ENCODE data around the gene ERICH2. TPM values are rescaled to one million over a fixed set of nuclear protein-coding genes. Genes with fewer than 3 reads are reported as not detected.

Gene ERICH2
- total and polyA plus RNA-seq, 2 of the 13 experiments (the other 11 are each of a cell fraction or from before 2014, with no cell fraction given): not detected

- TF ChIP-seq ZXDC (CRISPR knock-in tag; IDR thresholded peaks at IDR 0.05) (no peak), ISL2 (CRISPR knock-in tag; IDR thresholded peaks at IDR 0.05) (peak; percentile 67), POLR2A (IDR thresholded peaks at IDR 0.05; ENCODE audit: insufficient read depth in 1 of 2, low read depth in 2 of 2, low read length in 2 of 2) (no peak), PAWR (CRISPR knock-in tag; IDR thresholded peaks at IDR 0.05; ENCODE audit: borderline replicate concordance) (no peak), ZNF784 (CRISPR knock-in tag; IDR thresholded peaks at IDR 0.05; ENCODE audit: borderline replicate concordance) (no peak), ZNF282 (IDR thresholded peaks at IDR 0.05; ENCODE audit: partially characterized antibody) (no peak), ZNF766 (CRISPR knock-in tag; IDR thresholded peaks at IDR 0.05; ENCODE audit: borderline replicate concordance) (no peak), ARHGAP35 (CRISPR knock-in tag; IDR thresholded peaks at IDR 0.05; ENCODE audit: borderline replicate concordance) (no peak), ZNF3 (CRISPR knock-in tag; IDR thresholded peaks at IDR 0.05) (peak; percentile 67; the same call in 1 of the 2 replicates), MAF1 (CRISPR knock-in tag; IDR thresholded peaks at IDR 0.05; ENCODE audit: borderline replicate concordance) (no peak), NFYB (CRISPR knock-in tag; IDR thresholded peaks at IDR 0.05) (no peak), ZNF451 (CRISPR knock-in tag; IDR thresholded peaks at IDR 0.05) (no peak), ZNF143 (CRISPR knock-in tag; IDR thresholded peaks at IDR 0.05) (no peak), ZNF12 (CRISPR knock-in tag; IDR thresholded peaks at IDR 0.05) (peak; percentile 78), ZIK1 (CRISPR knock-in tag; IDR thresholded peaks at IDR 0.05; ENCODE audit: borderline replicate concordance, low read depth) (0 out of 2 replicates have a peak, but pooled peaks have one; percentile 43), CHCHD3 (CRISPR knock-in tag; IDR thresholded peaks at IDR 0.05) (no peak), KMT2B (CRISPR knock-in tag; IDR thresholded peaks at IDR 0.05) (peak; percentile 54; the same call in 1 of the 2 replicates), TEAD3 (CRISPR knock-in tag; optimal IDR thresholded peaks at IDR 0.05; ENCODE audit: borderline replicate concordance) (peak; percentile 67), SMAD3 (CRISPR knock-in tag; IDR thresholded peaks at IDR 0.05) (peak; percentile 90), ZFX (CRISPR knock-in tag; IDR thresholded peaks at IDR 0.05; ENCODE audit: low read depth) (peak; percentile 47; the same call in 1 of the 2 replicates), ZNF547 (CRISPR knock-in tag; IDR thresholded peaks at IDR 0.05) (no peak), ZSCAN5A (CRISPR knock-in tag; IDR thresholded peaks at IDR 0.05; ENCODE audit: borderline replicate concordance) (no peak; the same call in 1 of the 2 replicates), ATF2 (CRISPR knock-in tag; IDR thresholded peaks at IDR 0.05) (peak; percentile 64)
- TF ChIP-seq, protein P1, sequence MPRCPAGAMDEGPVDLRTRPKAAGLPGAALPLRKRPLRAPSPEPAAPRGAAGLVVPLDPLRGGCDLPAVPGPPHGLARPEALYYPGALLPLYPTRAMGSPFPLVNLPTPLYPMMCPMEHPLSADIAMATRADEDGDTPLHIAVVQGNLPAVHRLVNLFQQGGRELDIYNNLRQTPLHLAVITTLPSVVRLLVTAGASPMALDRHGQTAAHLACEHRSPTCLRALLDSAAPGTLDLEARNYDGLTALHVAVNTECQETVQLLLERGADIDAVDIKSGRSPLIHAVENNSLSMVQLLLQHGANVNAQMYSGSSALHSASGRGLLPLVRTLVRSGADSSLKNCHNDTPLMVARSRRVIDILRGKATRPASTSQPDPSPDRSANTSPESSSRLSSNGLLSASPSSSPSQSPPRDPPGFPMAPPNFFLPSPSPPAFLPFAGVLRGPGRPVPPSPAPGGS (CRISPR knock-in tag; IDR thresholded peaks at IDR 0.05): no peak
Observed at GRCh38 chr2:170744248-170745002, 25.8 kb upstream of the ERICH2 start (continued).
